H1 (cell line): ENCODE data around the gene PNMA6E. TPM values are rescaled to one million over a fixed set of nuclear protein-coding genes. Genes with fewer than 3 reads are reported as not detected.

ENCODE experiments used
- CTCF ChIA-PET: fragments of 300-600 bp; sonication (Branson Sonifier 250); formaldehyde crosslinking; loops from one replicate; lab custom pipeline; 2021; ENCODE audit not compliant: partially characterized antibody; lab: Charles Lee
- POLR2A ChIA-PET: fragments of 300-600 bp; sonication (Branson Sonifier 250); formaldehyde crosslinking; loops from one replicate; lab custom pipeline; 2021; ENCODE audit warnings: inconsistent platforms; ENCODE audit not compliant: partially characterized antibody; lab: Charles Lee
- DNase-seq, 2 experiments: peaks; one replicate each; pipeline versions ENCODE4 v3.0.0 to v3.0.0-alpha.2; 2010 to 2022; ENCODE audit warnings: low spot score in 2 of 2, low read depth in 1 of 2, mixed read lengths in 1 of 2
- FAIRE-seq: peaks from 2 replicates; lab custom pipeline; 2011; peaks lifted over from hg19 to GRCh38; lab: Jason Lieb, UNC
- H2AFZ ChIP-seq: 2 replicates; pipeline ENCODE4 v1.8.1; 2012; ENCODE audit warnings: low read length, inconsistent platforms
- H2AK5ac ChIP-seq: 2 replicates; pipeline ENCODE4 v1.6.1; 2013; ENCODE audit warnings: low read depth, low read length
- H2BK120ac ChIP-seq: replicated peaks from 2 replicates; pipeline ENCODE3; 2013; ENCODE audit warnings: low read depth, low read length, inconsistent platforms
- H2BK12ac ChIP-seq: 2 replicates; pipeline ENCODE4 v1.6.1; 2013; ENCODE audit warnings: low read depth, low read length
- H2BK15ac ChIP-seq: 2 replicates; pipeline ENCODE4 v1.6.1; 2013; ENCODE audit warnings: low read length
- H2BK20ac ChIP-seq: 2 replicates; pipeline ENCODE4 v1.6.1; 2013; ENCODE audit warnings: low read length
- H2BK5ac ChIP-seq: 2 replicates; pipeline ENCODE4 v1.6.1; 2013; ENCODE audit warnings: low read depth, low read length
- H3K14ac ChIP-seq: 2 replicates; pipeline ENCODE4 v1.6.1; 2013; ENCODE audit warnings: inconsistent platforms; ENCODE audit not compliant: insufficient read length
- H3K18ac ChIP-seq: 2 replicates; pipeline ENCODE4 v1.6.1; 2013; ENCODE audit warnings: low read length; ENCODE audit errors: extremely low read depth
- H3K23ac ChIP-seq: 2 replicates; pipeline ENCODE4 v1.6.1; 2013; ENCODE audit warnings: inconsistent platforms; ENCODE audit not compliant: insufficient read length
- H3K23me2 ChIP-seq: 2 replicates; pipeline ENCODE4 v1.6.1; 2013; ENCODE audit warnings: low read depth, low read length
- H3K27ac ChIP-seq: 2 replicates; pipeline ENCODE4 v1.6.1; 2011; ENCODE audit warnings: low read depth, low read length, inconsistent platforms
- H3K27me3 ChIP-seq, 4 experiments: replicated peaks in 1 of 4; 1 replicate in 1 of 4; 2 replicates in 3 of 4; pipeline versions ENCODE4 v1.6.1 to v1.8.1; 2011 to 2013; ENCODE audit warnings: low read length in 3 of 4, mild to moderate bottlenecking in 3 of 4, inconsistent platforms in 2 of 4, mixed read lengths in 2 of 4, moderate library complexity in 1 of 4; ENCODE audit not compliant: control insufficient read depth in 3 of 4, insufficient read depth in 3 of 4; ENCODE audit errors: extremely low read depth in 1 of 4
- H3K36me3 ChIP-seq, 4 experiments: 2 replicates each; pipeline versions ENCODE4 v1.6.1 to v1.8.1; 2011 to 2013; ENCODE audit warnings: mild to moderate bottlenecking in 4 of 4, low read length in 3 of 4, moderate library complexity in 2 of 4, control low read depth in 1 of 4, inconsistent platforms in 1 of 4; ENCODE audit not compliant: insufficient read depth in 4 of 4, control insufficient read depth in 2 of 4
- H3K4ac ChIP-seq: replicated peaks from 2 replicates; pipeline ENCODE3; 2013; ENCODE audit warnings: low read length, low read depth, mixed read lengths, inconsistent platforms; ENCODE audit not compliant: insufficient read length
- H3K4me1 ChIP-seq, 4 experiments: replicated peaks in 1 of 4; 1 replicate in 1 of 4; 2 replicates in 3 of 4; pipeline versions ENCODE4 v1.6.1 to v1.8.1; 2011 to 2013; ENCODE audit warnings: low read length in 3 of 4, inconsistent platforms in 2 of 4, mixed read lengths in 1 of 4; ENCODE audit not compliant: insufficient read depth in 4 of 4, control insufficient read depth in 3 of 4
- H3K4me2 ChIP-seq, 2 experiments: 2 replicates each; pipeline versions ENCODE4 v1.6.1 to v1.8.1; 2011 to 2013; ENCODE audit warnings: low read depth in 2 of 2, low read length in 2 of 2, control low read depth in 1 of 2, inconsistent platforms in 1 of 2, mild to moderate bottlenecking in 1 of 2; ENCODE audit not compliant: insufficient read depth in 1 of 2
- H3K4me3 ChIP-seq, 4 experiments: fragments of 200-600, 300-600 bp in 1 of 4; sonication (generic), shearing (Covaris generic), sonication (Bioruptor Twin) in 1 of 4; 2 replicates each; pipeline versions ENCODE4 v1.5.1 to v1.8.1; 2011 to 2016; ENCODE audit warnings: low read length in 4 of 4, low read depth in 3 of 4, control low read depth in 2 of 4, inconsistent platforms in 2 of 4, mild to moderate bottlenecking in 2 of 4, mixed read lengths in 1 of 4, moderate library complexity in 1 of 4; ENCODE audit not compliant: insufficient read depth in 2 of 4; ENCODE audit errors: extremely low read depth in 1 of 4
- H3K56ac ChIP-seq: replicated peaks from 2 replicates; pipeline ENCODE3; 2013; ENCODE audit warnings: low read depth, mild to moderate bottlenecking, mixed read lengths, low read length, inconsistent platforms; ENCODE audit not compliant: insufficient read length
- H3K79me1 ChIP-seq: 2 replicates; pipeline ENCODE4 v1.6.1; 2013; ENCODE audit warnings: low read depth, low read length, control low read depth
- H3K79me2 ChIP-seq, 2 experiments: 2 replicates each; pipeline versions ENCODE4 v1.6.1 to v1.8.1; 2012 to 2013; ENCODE audit warnings: low read length in 2 of 2, mild to moderate bottlenecking in 2 of 2, inconsistent platforms in 1 of 2; ENCODE audit not compliant: insufficient read depth in 2 of 2, control insufficient read depth in 1 of 2
- H3K9ac ChIP-seq, 4 experiments: replicated peaks in 1 of 4; 1 replicate in 1 of 4; 2 replicates in 3 of 4; pipeline versions ENCODE4 v1.6.1 to v1.8.1; 2011 to 2013; ENCODE audit warnings: low read depth in 3 of 4, low read length in 3 of 4, control low read depth in 2 of 4, mild to moderate bottlenecking in 2 of 4, moderate library complexity in 2 of 4, inconsistent platforms in 1 of 4; ENCODE audit errors: extremely low read depth in 1 of 4
- H3K9me3 ChIP-seq, 2 experiments: 2 replicates each; pipeline versions ENCODE4 v1.6.1 to v1.8.1; 2012 to 2013; ENCODE audit warnings: mild to moderate bottlenecking in 2 of 2, moderate library complexity in 2 of 2, control low read depth in 1 of 2, inconsistent platforms in 1 of 2, low read depth in 1 of 2, low read length in 1 of 2, mixed read lengths in 1 of 2; ENCODE audit not compliant: insufficient read depth in 2 of 2
- H4K20me1 ChIP-seq, 2 experiments: replicated peaks in 1 of 2; 2 replicates each; pipeline versions ENCODE3 to v1.8.1; 2011 to 2013; ENCODE audit warnings: inconsistent platforms in 2 of 2, low read length in 2 of 2, mild to moderate bottlenecking in 1 of 2; ENCODE audit not compliant: insufficient read depth in 2 of 2, control insufficient read depth in 1 of 2
- H4K5ac ChIP-seq: 2 replicates; pipeline ENCODE4 v1.6.1; 2013; ENCODE audit warnings: low read length, low read depth, mixed read lengths, inconsistent platforms; ENCODE audit not compliant: insufficient read length
- H4K8ac ChIP-seq: 2 replicates; pipeline ENCODE4 v1.8.0; 2013; ENCODE audit warnings: mild to moderate bottlenecking, moderate library complexity, low read length, inconsistent platforms; ENCODE audit not compliant: insufficient read depth; ENCODE audit errors: extremely low read depth
- H4K91ac ChIP-seq: replicated peaks from 2 replicates; pipeline ENCODE3; 2013; ENCODE audit warnings: low read length, mixed read lengths, inconsistent platforms; ENCODE audit not compliant: insufficient read length
- ATF2 ChIP-seq: IDR thresholded peaks from 2 replicates; pipeline ENCODE4 v1.6.1; 2012; ENCODE audit warnings: low read length, inconsistent platforms
- CHD2 ChIP-seq: IDR thresholded peaks from 2 replicates; pipeline ENCODE4 v1.6.1; 2012; ENCODE audit warnings: low read length, improper control_type of control experiment
- CREB1 ChIP-seq: IDR thresholded peaks from 2 replicates; pipeline ENCODE4 v1.6.1; 2012; ENCODE audit warnings: inconsistent platforms
- EP300 ChIP-seq, 2 experiments: IDR thresholded peaks; 1 replicate in 1 of 2; 2 replicates in 1 of 2; pipeline ENCODE4 v1.6.1; 2011 to 2012; ENCODE audit warnings: low read depth in 2 of 2, low read length in 2 of 2, mild to moderate bottlenecking in 2 of 2, borderline replicate concordance in 1 of 2, inconsistent platforms in 1 of 2, moderate library complexity in 1 of 2
- GABPA ChIP-seq: IDR thresholded peaks from 2 replicates; pipeline ENCODE4 v1.6.1; 2011; ENCODE audit warnings: mild to moderate bottlenecking, low read length, moderate library complexity, borderline replicate concordance; ENCODE audit not compliant: insufficient read depth
- KDM1A ChIP-seq: fragments of 200-600, 300-600 bp; sonication (generic); IDR thresholded peaks from 2 replicates; pipeline ENCODE4 v1.7.1; 2016; ENCODE audit warnings: mild to moderate bottlenecking, low read length, borderline replicate concordance
- KDM5A ChIP-seq: fragments of 200-600 bp; IDR thresholded peaks from 2 replicates; pipeline ENCODE4 v1.7.1; 2012; ENCODE audit warnings: mild to moderate bottlenecking, low read length, inconsistent platforms, mixed read lengths
- SP1 ChIP-seq: IDR thresholded peaks from 2 replicates; pipeline ENCODE4 v1.6.1; 2011; ENCODE audit warnings: low read depth, low read length
- USF2 ChIP-seq: IDR thresholded peaks from 2 replicates; pipeline ENCODE4 v1.6.1; 2011; ENCODE audit warnings: low read length, improper control_type of control experiment
- YY1 ChIP-seq: IDR thresholded peaks from 2 replicates; pipeline ENCODE4 v1.6.1; 2011; ENCODE audit warnings: low read depth, mild to moderate bottlenecking, low read length
- WGBS, 2 experiments: shearing (Covaris generic) in 1 of 2; methylation state at CpG; one replicate each; pipeline versions ENCODE4 v1.1.6 to v1.1.7; 2013 to 2015; ENCODE audit warnings: low lambda C conversion rate in 2 of 2, mixed read lengths in 2 of 2, inconsistent platforms in 1 of 2, low coverage in 1 of 2, missing lambda C conversion rate in 1 of 2; ENCODE audit not compliant: insufficient replicate concordance in 2 of 2, insufficient coverage in 1 of 2, insufficient read length in 1 of 2; ENCODE audit errors: extremely low coverage in 1 of 2, missing lambda C conversion rate in 1 of 2; 5-methylcytosine and 5-hydroxymethylcytosine counted together
- polyA plus RNA-seq, 7 experiments: library from polyadenylated mRNA; depleted of rRNA in 3 of 7; stranded (reverse) in 5 of 7; unstranded in 2 of 7; fragments of >200 nt in 5 of 7; fragments of 200-250 nt in 2 of 7; gene quantifications; 1 replicate in 5 of 7; 2 replicates in 1 of 7; 4 replicates in 1 of 7; pipeline versions ENCODE4 v1.2.1 to v1.2.3, GENCODE V29; 2011 to 2013; ENCODE audit warnings: missing spikeins in 2 of 7, mixed read lengths in 2 of 7
- total RNA-seq: library from RNA; stranded (reverse); fragmentation: NEBNext Ultra II Directional; extraction: Animal tissue kit (Norgen Biotek cat#: 25700); gene quantifications from 2 replicates; pipeline ENCODE4 v1.2.1, GENCODE V29; 2021

Gene PNMA6E
- total and polyA plus RNA-seq, 2 of the 8 experiments (the other 6 are each of a cell fraction or from before 2014, with no cell fraction given): not detected

DNA sequence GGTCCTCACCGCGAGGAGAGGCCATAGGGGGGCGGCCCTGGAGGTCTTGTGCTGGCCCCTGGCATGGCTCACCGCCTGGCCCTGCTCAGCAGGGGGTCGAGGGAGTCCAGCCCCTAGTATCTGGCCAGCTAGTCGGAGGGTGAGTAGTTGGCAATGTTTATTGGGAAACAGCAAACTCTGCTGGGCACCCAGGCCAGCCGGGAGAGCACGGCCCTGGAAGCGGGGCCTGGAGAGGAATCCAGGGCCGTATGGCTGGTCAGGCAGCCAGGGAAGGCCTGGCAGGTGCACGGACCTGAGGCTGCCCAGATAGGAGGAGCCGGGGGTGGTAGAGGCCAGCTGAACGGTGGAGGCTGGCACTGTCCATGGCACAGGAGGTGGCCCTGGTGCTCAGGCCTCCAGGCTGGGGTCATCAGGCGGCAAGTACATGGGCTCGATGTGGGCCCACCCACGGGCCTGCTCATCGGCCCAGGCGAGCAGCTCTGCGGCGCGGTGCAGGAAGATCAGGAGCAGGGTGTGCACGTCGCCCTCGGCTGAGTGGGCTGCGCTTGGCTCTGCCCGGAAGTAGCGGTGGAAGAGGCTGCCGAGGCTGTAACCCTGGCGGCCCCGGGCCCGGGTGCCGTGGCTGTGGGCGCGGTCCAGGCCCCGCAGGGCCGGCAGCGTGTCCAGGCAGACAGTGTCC lies 43.3 kb upstream of the PNMA6E start:
- Histone ChIP-seq H3K23ac (no peak overlapping the region), H3K14ac (no peak overlapping the region), H4K5ac (no peak overlapping the region), H2AK5ac (no peak overlapping the region), H3K36me3 (no peaks in the 10 kb centered on the region; a peak in 1 of 8 replicates), H2BK5ac (no peak overlapping the region), H3K79me1 (no peaks in the 10 kb centered on the region), H2BK12ac (no peak overlapping the region), H3K9ac (no peak overlapping the region), H3K56ac (no peak overlapping the region), H3K23me2 (no peaks in the 10 kb centered on the region), H2BK15ac (no peak overlapping the region), H3K4me1 (no peaks in the 10 kb centered on the region), H4K20me1 (no peaks in the 10 kb centered on the region), H3K79me2 (no peaks in the 10 kb centered on the region), H4K91ac (no peak overlapping the region), H2AFZ (no peak overlapping the region), H3K27me3 (no peaks in the 10 kb centered on the region), H2BK120ac (no peak overlapping the region), H2BK20ac (no peak overlapping the region), H3K4me3 (no peak overlapping the region), H4K8ac (no peak overlapping the region), H3K18ac (no peak overlapping the region), H3K9me3 (no peaks in the 10 kb centered on the region), H3K4me2 (no peak overlapping the region), H3K27ac (no peak overlapping the region), H3K4ac (no peak overlapping the region)
- DNase-seq (no peak), FAIRE-seq (no peak)
- ChIA-PET POLR2A (interaction anchor here (1.1 to 1.4 kb wide), 2 partner anchors 10 to 25 kb away, joined by 3 to 6 read pairs; no protein-coding TSS in a partner anchor), CTCF (interaction anchor here (1.1 kb wide), 1 partner anchor 12 kb away, joined by 3 read pairs; no protein-coding TSS in a partner anchor)
- 89% methylated on average over 17 of the region's 37 CpGs; no CpG with 5 or more reads in 1 of the 2 experiments for WGBS, 2 experiments
- TF ChIP-seq USF2 (no peak), CHD2 (no peak), YY1 (no peak), SP1 (no peak), KDM5A (no peak), ATF2 (no peak), GABPA (no peak), KDM1A (no peak), EP300 (IDR thresholded peaks at IDR 0.05; ENCODE audit: borderline replicate concordance in 1 of 2, low read depth in 2 of 2, low read length in 2 of 2) (no peak), CREB1 (no peak)
